Measurements from ENCODE around the gene MET. TPM values are rescaled to one million over a fixed set of nuclear protein-coding genes. Genes with fewer than 3 reads are reported as not detected.

Gene MET
- polyA plus RNA-seq, 1 donor from 2014 or later, result not detected

DNA sequence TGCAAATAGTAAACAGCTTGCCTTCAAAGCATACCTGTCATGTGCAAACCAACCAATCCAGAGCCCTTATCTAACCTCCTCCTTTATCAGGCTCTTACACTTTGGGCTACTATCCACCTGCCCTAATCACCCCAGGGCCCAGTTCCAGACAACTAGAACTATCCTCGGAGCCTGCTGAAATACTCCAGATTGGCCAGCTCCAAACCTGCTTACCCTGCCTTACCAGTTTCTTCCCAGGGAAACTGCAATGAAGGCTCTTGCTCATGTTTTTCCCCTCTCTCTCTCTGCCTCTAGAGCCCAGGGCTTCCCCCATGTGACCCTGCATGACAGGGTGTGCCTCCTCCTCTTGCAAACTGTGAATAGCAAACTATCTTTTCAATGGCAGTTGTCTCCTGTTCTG is 109.0 kb downstream of the MET start:
- no peak for TF ChIP-seq POLR2AphosphoS5 (IDR thresholded peaks at IDR 0.05)
- TF ChIP-seq EP300 (conservative IDR thresholded peaks at IDR 0.05; ENCODE audit: poor library complexity, severe bottlenecking), result no peak
- TF ChIP-seq RAD21 (conservative IDR thresholded peaks at IDR 0.05), result no peak
- TF ChIP-seq TAF1 (IDR thresholded peaks at IDR 0.05; ENCODE audit: low read depth), result no peak
- TF ChIP-seq, protein P1, sequence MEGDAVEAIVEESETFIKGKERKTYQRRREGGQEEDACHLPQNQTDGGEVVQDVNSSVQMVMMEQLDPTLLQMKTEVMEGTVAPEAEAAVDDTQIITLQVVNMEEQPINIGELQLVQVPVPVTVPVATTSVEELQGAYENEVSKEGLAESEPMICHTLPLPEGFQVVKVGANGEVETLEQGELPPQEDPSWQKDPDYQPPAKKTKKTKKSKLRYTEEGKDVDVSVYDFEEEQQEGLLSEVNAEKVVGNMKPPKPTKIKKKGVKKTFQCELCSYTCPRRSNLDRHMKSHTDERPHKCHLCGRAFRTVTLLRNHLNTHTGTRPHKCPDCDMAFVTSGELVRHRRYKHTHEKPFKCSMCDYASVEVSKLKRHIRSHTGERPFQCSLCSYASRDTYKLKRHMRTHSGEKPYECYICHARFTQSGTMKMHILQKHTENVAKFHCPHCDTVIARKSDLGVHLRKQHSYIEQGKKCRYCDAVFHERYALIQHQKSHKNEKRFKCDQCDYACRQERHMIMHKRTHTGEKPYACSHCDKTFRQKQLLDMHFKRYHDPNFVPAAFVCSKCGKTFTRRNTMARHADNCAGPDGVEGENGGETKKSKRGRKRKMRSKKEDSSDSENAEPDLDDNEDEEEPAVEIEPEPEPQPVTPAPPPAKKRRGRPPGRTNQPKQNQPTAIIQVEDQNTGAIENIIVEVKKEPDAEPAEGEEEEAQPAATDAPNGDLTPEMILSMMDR (IDR thresholded peaks at IDR 0.05; ENCODE audit: poor library complexity, severe bottlenecking), result no peak
- no peak for TF ChIP-seq SMC3 (conservative IDR thresholded peaks at IDR 0.05; ENCODE audit: poor library complexity)
- no peak for TF ChIP-seq MXI1 (conservative IDR thresholded peaks at IDR 0.05; ENCODE audit: poor library complexity, severe bottlenecking)
- TF ChIP-seq, protein P2, sequence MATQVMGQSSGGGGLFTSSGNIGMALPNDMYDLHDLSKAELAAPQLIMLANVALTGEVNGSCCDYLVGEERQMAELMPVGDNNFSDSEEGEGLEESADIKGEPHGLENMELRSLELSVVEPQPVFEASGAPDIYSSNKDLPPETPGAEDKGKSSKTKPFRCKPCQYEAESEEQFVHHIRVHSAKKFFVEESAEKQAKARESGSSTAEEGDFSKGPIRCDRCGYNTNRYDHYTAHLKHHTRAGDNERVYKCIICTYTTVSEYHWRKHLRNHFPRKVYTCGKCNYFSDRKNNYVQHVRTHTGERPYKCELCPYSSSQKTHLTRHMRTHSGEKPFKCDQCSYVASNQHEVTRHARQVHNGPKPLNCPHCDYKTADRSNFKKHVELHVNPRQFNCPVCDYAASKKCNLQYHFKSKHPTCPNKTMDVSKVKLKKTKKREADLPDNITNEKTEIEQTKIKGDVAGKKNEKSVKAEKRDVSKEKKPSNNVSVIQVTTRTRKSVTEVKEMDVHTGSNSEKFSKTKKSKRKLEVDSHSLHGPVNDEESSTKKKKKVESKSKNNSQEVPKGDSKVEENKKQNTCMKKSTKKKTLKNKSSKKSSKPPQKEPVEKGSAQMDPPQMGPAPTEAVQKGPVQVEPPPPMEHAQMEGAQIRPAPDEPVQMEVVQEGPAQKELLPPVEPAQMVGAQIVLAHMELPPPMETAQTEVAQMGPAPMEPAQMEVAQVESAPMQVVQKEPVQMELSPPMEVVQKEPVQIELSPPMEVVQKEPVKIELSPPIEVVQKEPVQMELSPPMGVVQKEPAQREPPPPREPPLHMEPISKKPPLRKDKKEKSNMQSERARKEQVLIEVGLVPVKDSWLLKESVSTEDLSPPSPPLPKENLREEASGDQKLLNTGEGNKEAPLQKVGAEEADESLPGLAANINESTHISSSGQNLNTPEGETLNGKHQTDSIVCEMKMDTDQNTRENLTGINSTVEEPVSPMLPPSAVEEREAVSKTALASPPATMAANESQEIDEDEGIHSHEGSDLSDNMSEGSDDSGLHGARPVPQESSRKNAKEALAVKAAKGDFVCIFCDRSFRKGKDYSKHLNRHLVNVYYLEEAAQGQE (IDR thresholded peaks at IDR 0.05; ENCODE audit: borderline replicate concordance), result no peak
- no peak for TF ChIP-seq EZH2 (IDR thresholded peaks at IDR 0.05; ENCODE audit: borderline replicate concordance, insufficient read depth, low read length, poor library complexity, severe bottlenecking)

DNA sequence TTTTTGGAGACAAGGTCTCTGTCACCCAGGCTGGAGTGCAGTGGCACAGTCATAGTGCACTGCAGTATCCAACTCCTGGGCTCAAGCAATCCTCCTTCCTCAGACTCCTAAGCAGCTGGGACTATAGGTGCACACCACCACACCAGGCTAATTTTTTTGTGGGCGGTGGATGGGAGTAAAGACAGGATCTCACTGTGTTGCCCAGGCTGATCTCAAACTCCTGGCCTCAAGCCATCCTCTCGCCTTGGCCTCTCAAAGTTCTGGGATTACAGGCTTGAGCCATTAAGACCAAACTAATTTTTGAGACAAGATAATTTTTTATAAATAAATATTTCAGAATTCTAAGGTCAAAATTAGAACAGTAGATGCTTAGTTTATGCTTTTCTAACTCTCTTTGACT is 109.6 kb downstream of the MET start:
- Histone ChIP-seq H3K4me2 (ENCODE audit: low read length) (no peak overlapping the region), H3F3A (ENCODE audit: insufficient read depth, low read length, poor library complexity, severe bottlenecking) (no peaks in the 10 kb centered on the region), H2AFZ (ENCODE audit: low read depth, low read length) (no peak overlapping the region), H3K79me2 (replicated peaks; ENCODE audit: insufficient read depth, low read length) (no peaks in the 10 kb centered on the region), H3K4me3 (ENCODE audit: low read length) (no peak overlapping the region), H4K20me1 (ENCODE audit: insufficient read depth) (no peaks in the 10 kb centered on the region), H3K9me2 (ENCODE audit: insufficient read depth, low read length) (no peaks in the 10 kb centered on the region), H3K27me3 (ENCODE audit: insufficient read depth, low read depth, low read length) (no peaks in the 10 kb centered on the region), H3K9me3 (ENCODE audit: low read length) (no peaks in the 10 kb centered on the region), H3K27ac (ENCODE audit: low read length) (no peak overlapping the region), H3K36me3 (ENCODE audit: insufficient read depth, low read length) (no peaks in the 10 kb centered on the region), H3K9ac (ENCODE audit: low read length) (no peak overlapping the region)
- TF ChIP-seq SMC3 (conservative IDR thresholded peaks at IDR 0.05; ENCODE audit: poor library complexity), result no peak
- TF ChIP-seq RAD21 (conservative IDR thresholded peaks at IDR 0.05), result no peak
- TF ChIP-seq MXI1 (conservative IDR thresholded peaks at IDR 0.05; ENCODE audit: poor library complexity, severe bottlenecking), result no peak
- TF ChIP-seq EZH2 (IDR thresholded peaks at IDR 0.05; ENCODE audit: borderline replicate concordance, insufficient read depth, low read length, poor library complexity, severe bottlenecking), result no peak
- TF ChIP-seq, protein P1 (IDR thresholded peaks at IDR 0.05; ENCODE audit: poor library complexity, severe bottlenecking), result no peak
- TF ChIP-seq, protein P2 (IDR thresholded peaks at IDR 0.05; ENCODE audit: borderline replicate concordance), result no peak
- TF ChIP-seq EP300 (conservative IDR thresholded peaks at IDR 0.05; ENCODE audit: poor library complexity, severe bottlenecking), result no peak
- TF ChIP-seq TAF1 (IDR thresholded peaks at IDR 0.05; ENCODE audit: low read depth), result no peak
- no peak for TF ChIP-seq POLR2AphosphoS5 (IDR thresholded peaks at IDR 0.05)

More for the DNA sequence above, 109.0 kb downstream of the MET start:
- H3K9me3 ChIP-seq (ENCODE audit: low read length), result no peaks in the 10 kb centered on the region
- H3K27me3 ChIP-seq (ENCODE audit: insufficient read depth, low read depth, low read length), result no peaks in the 10 kb centered on the region
- H3K9ac ChIP-seq (ENCODE audit: low read length), result no peak overlapping the region
- no peak overlapping the region for H3K4me3 ChIP-seq (ENCODE audit: low read length)
- no peak overlapping the region for H3K27ac ChIP-seq (ENCODE audit: low read length)
- no peaks in the 10 kb centered on the region for H4K20me1 ChIP-seq (ENCODE audit: insufficient read depth)
- no peak overlapping the region for H2AFZ ChIP-seq (ENCODE audit: low read depth, low read length)
- H3K9me2 ChIP-seq (ENCODE audit: insufficient read depth, low read length), result no peaks in the 10 kb centered on the region
- no peaks in the 10 kb centered on the region for H3K79me2 ChIP-seq (replicated peaks; ENCODE audit: insufficient read depth, low read length)
- no peaks in the 10 kb centered on the region for H3K36me3 ChIP-seq (ENCODE audit: insufficient read depth, low read length)
- no peak overlapping the region for H3K4me2 ChIP-seq (ENCODE audit: low read length)
- H3F3A ChIP-seq (ENCODE audit: insufficient read depth, low read length, poor library complexity, severe bottlenecking), result no peaks in the 10 kb centered on the region
